ENCODE data around the gene DNMT1.

GRCh38 chr19:10203686-10204085, 8.9 kb upstream of the DNMT1 start:
- no peak for TF ChIP-seq CTCF (IDR thresholded peaks at IDR 0.05)
- TF ChIP-seq ZFX (IDR thresholded peaks at IDR 0.05; ENCODE audit: borderline replicate concordance), result no peak
